ENCODE measurements around the gene GRAMD1A.

GRCh38 chr19:35073516-35073915, 73.4 kb downstream of the GRAMD1A start:
- TF ChIP-seq CTCF (IDR thresholded peaks at IDR 0.05) (no peak), ZFX (IDR thresholded peaks at IDR 0.05; ENCODE audit: borderline replicate concordance) (no peak)

Data from 22Rv1 (cell line).